ENCODE data around the gene ADPRM.

- TF ChIP-seq EP300 (IDR thresholded peaks at IDR 0.05) = no peak
- no peak for TF ChIP-seq POLR2AphosphoS5 (IDR thresholded peaks at IDR 0.05)
These were observed 2.5 kb downstream of the ADPRM start for GRCh38 chr17:10699856-10700255.

All from sigmoid colon (tissue), 4 donors.